T-helper 1 cell (primary cell): ENCODE data around the gene SORCS1.

Experiments
- DNase-seq, 5 donors: peaks; one replicate each; pipeline ENCODE4 v3.0.0-alpha.2; 2012 to 2020

SORCS1 gene

GRCh38 chr10:106799776-106800175 is 364.7 kb downstream of the SORCS1 start:
- DNase-seq, result no peak

- DNase-seq, result no peak
These were observed 368.9 kb downstream of the SORCS1 start for GRCh38 chr10:106795619-106796018.

- DNase-seq, result no peak
These were observed 370.9 kb downstream of the SORCS1 start for GRCh38 chr10:106793617-106794016.

- DNase-seq, result no peak
These were observed 374.9 kb downstream of the SORCS1 start for GRCh38 chr10:106789623-106790022.

- DNase-seq, result no peak
These were observed 375.5 kb downstream of the SORCS1 start for GRCh38 chr10:106788982-106789381.

GRCh38 chr10:106785528-106785927 is 379.0 kb downstream of the SORCS1 start:
- DNase-seq, result no peak

- DNase-seq, result no peak
These were observed 383.9 kb downstream of the SORCS1 start for GRCh38 chr10:106780632-106781031.

GRCh38 chr10:106777841-106778240 is 386.7 kb downstream of the SORCS1 start:
- no peak for DNase-seq

GRCh38 chr10:106775127-106775526 is 389.4 kb downstream of the SORCS1 start:
- DNase-seq, result no peak

GRCh38 chr10:106772957-106773356 is 391.5 kb downstream of the SORCS1 start:
- DNase-seq, result no peak

- no peak for DNase-seq
These were observed 393.4 kb downstream of the SORCS1 start for GRCh38 chr10:106771154-106771553.

GRCh38 chr10:106768204-106768603 is 396.3 kb downstream of the SORCS1 start:
- no peak for DNase-seq

GRCh38 chr10:106765928-106766327 is 398.6 kb downstream of the SORCS1 start:
- DNase-seq, result no peak

- DNase-seq, result no peak
These were observed 399.2 kb downstream of the SORCS1 start for GRCh38 chr10:106765241-106765754.

GRCh38 chr10:106764360-106764759 is 400.1 kb downstream of the SORCS1 start:
- DNase-seq, result no peak

- DNase-seq, result no peak
These were observed 402.6 kb downstream of the SORCS1 start for GRCh38 chr10:106761906-106762305.

GRCh38 chr10:106757521-106757920 is 407.0 kb downstream of the SORCS1 start:
- no peak for DNase-seq

GRCh38 chr10:106751091-106751490 is 413.4 kb downstream of the SORCS1 start:
- no peak for DNase-seq

- DNase-seq, result no peak
These were observed 417.6 kb downstream of the SORCS1 start for GRCh38 chr10:106746868-106747267.

GRCh38 chr10:106741006-106741530 is 423.4 kb downstream of the SORCS1 start:
- DNase-seq, result no peak

GRCh38 chr10:106740071-106740470 is 424.4 kb downstream of the SORCS1 start:
- no peak for DNase-seq

- DNase-seq, result no peak
These were observed 430.3 kb downstream of the SORCS1 start for GRCh38 chr10:106734220-106734619.

GRCh38 chr10:106728232-106728631 is 436.3 kb downstream of the SORCS1 start:
- no peak for DNase-seq

- DNase-seq, result no peak
These were observed 437.3 kb downstream of the SORCS1 start for GRCh38 chr10:106727170-106727569.

- DNase-seq, result no peak
These were observed 442.0 kb downstream of the SORCS1 start for GRCh38 chr10:106722524-106722923.
